Esophagus squamous epithelium (tissue), 5 donors: ENCODE measurements around the gene MINDY2. TPM values are rescaled to one million over a fixed set of nuclear protein-coding genes. Genes with fewer than 3 reads are reported as not detected.
"Not testable (repeated sequence)": the region's sequence is repeated elsewhere in the genome, so short reads cannot be mapped to it uniquely, and the experiment has no call there.

Experiments
- DNase-seq: peaks from one replicate; lab custom pipeline; 2025; lab: John Stamatoyannopoulos, UW
- H3K27ac ChIP-seq, 4 donors: fragments of 200-600 bp; sonication (generic); one replicate each; pipeline ENCODE4 v1.5.1; 2016 to 2019; ENCODE audit warnings: mild to moderate bottlenecking in 1 of 4
- H3K27me3 ChIP-seq, 4 donors: fragments of 200-600 bp; sonication (generic); 1 replicate in 3 of 4; 2 replicates in 1 of 4; pipeline versions ENCODE4 v1.5.1 to v1.6.0; 2017 to 2021; ENCODE audit warnings: antibody characterized with exemption in 1 of 4
- H3K36me3 ChIP-seq, 3 donors: fragments of 200-600 bp; sonication (generic); one replicate each; pipeline ENCODE4 v1.5.1; 2016 to 2019
- H3K4me1 ChIP-seq, 3 donors: fragments of 200-600 bp; sonication (generic); one replicate each; pipeline ENCODE4 v1.5.1; 2017 to 2019
- H3K4me3 ChIP-seq, 4 donors: fragments of 200-600 bp; sonication (generic); 1 replicate in 3 of 4; 2 replicates in 1 of 4; pipeline ENCODE4 v1.5.1; 2016 to 2019; ENCODE audit warnings: mild to moderate bottlenecking in 2 of 4, moderate library complexity in 1 of 4
- H3K9me3 ChIP-seq, 3 donors: fragments of 200-600 bp; sonication (generic); one replicate each; pipeline ENCODE4 v1.5.1; 2016 to 2019
- CTCF ChIP-seq, 6 experiments: fragments of 450-650 bp in 4 of 6; fragments of 200-600 bp in 2 of 6; sonication (generic) in 2 of 6; IDR thresholded peaks; one replicate each; pipeline ENCODE4 v1.5.1; 2016 to 2019; ENCODE audit warnings: antibody characterized with exemption in 6 of 6, mild to moderate bottlenecking in 4 of 6, moderate library complexity in 4 of 6
- POLR2A ChIP-seq, 4 donors: fragments of 450-650 bp; IDR thresholded peaks; one replicate each; pipeline ENCODE4 v1.6.1; 2017; ENCODE audit warnings: antibody characterized with exemption in 4 of 4, mild to moderate bottlenecking in 4 of 4, moderate library complexity in 3 of 4
- WGBS, 2 donors: methylation state at CpG; one replicate each; pipeline ENCODE4 v1.1.5; 2018; 5-methylcytosine and 5-hydroxymethylcytosine counted together
- intact Hi-C: fragments of 100-400 bp; cut with DNase I; formaldehyde crosslinking; loops from one replicate; pipeline ENCODE4 v1.15.0; 2022
- total RNA-seq, 4 donors: library from RNA; depleted of rRNA; stranded (reverse); fragments of >200 nt; gene quantifications; one replicate each; pipeline ENCODE4 v1.1.0, GENCODE V29; 2016
- donor health status: DM: yes; HTN: yes; CAD: no.

The MINDY2 gene
- total RNA-seq, 4 donors from 2014 or later: 9.1 to 17.0 (median 13.9) TPM

GRCh38 chr15:58877999-58878825 is 107.1 kb downstream of the MINDY2 start:
- no peak for TF ChIP-seq CTCF (IDR thresholded peaks at IDR 0.05)
- TF ChIP-seq POLR2A (IDR thresholded peaks at IDR 0.05): no peak
- H3K36me3 ChIP-seq: peaks cover 30 to 66% (median 37%) of the 10 kb centered on the region in 3 donors
- intact Hi-C loops: no loop called here
- WGBS, 2 donors: 95 to 97% methylated on average over 11 to 12 of the region's 12 CpGs
- no peaks in the 10 kb centered on the region for H3K27me3 ChIP-seq
- no peak overlapping the region for H3K27ac ChIP-seq
- no peak overlapping the region for H3K4me3 ChIP-seq
- H3K9me3 ChIP-seq: no peaks in the 10 kb centered on the region
- H3K4me1 ChIP-seq: no peaks in the 10 kb centered on the region
- no peak for DNase-seq

- Histone ChIP-seq H3K27ac (no peak overlapping the region), H3K9me3 (no peaks in the 10 kb centered on the region), H3K4me3 (no peak overlapping the region), H3K27me3 (no peaks in the 10 kb centered on the region), H3K36me3 (peaks cover 49 to 87% (median 53%) of the 10 kb centered on the region in 3 donors), H3K4me1 (no peaks in the 10 kb centered on the region)
- 70 to 88% methylated on average over 3 of the region's 3 CpGs for WGBS, 2 donors
- intact Hi-C loops: no loop called here
- no peak for DNase-seq
- TF ChIP-seq CTCF (IDR thresholded peaks at IDR 0.05): no peak
- TF ChIP-seq POLR2A (IDR thresholded peaks at IDR 0.05): no peak
These were observed 109.2 kb downstream of the MINDY2 start for GRCh38 chr15:58880320-58880719.

- no peak for DNase-seq
- no peak overlapping the region for H3K27ac ChIP-seq
- WGBS, 2 donors: 85 to 90% methylated on average over 4 of the region's 4 CpGs
- H3K4me3 ChIP-seq: no peak overlapping the region
- no peaks in the 10 kb centered on the region for H3K4me1 ChIP-seq
- intact Hi-C loops: no loop called here
- no peaks in the 10 kb centered on the region for H3K27me3 ChIP-seq
- TF ChIP-seq POLR2A (IDR thresholded peaks at IDR 0.05) (no peak), CTCF (IDR thresholded peaks at IDR 0.05) (no peak)
- no peaks in the 10 kb centered on the region for H3K9me3 ChIP-seq
- H3K36me3 ChIP-seq: peaks cover 55 to 100% (median 61%) of the 10 kb centered on the region in 3 donors
These were observed 111.1 kb downstream of the MINDY2 start for GRCh38 chr15:58882243-58882642.

- H3K27me3 ChIP-seq, H3K4me3 ChIP-seq, H3K9me3 ChIP-seq, H3K4me1 ChIP-seq, H3K27ac ChIP-seq, intact Hi-C loops, DNase-seq: not testable (repeated sequence)
- H3K36me3 ChIP-seq: peaks cover 45 to 100% (median 57%) of the 10 kb centered on the region in 3 donors
- WGBS, 2 donors: 75 to 87% methylated on average over 2 of the region's 3 CpGs
These were observed 112.8 kb downstream of the MINDY2 start for GRCh38 chr15:58883926-58884325.

GRCh38 chr15:58886921-58887320 is 115.8 kb downstream of the MINDY2 start:
- H3K36me3 ChIP-seq: peaks cover 35 to 100% (median 50%) of the 10 kb centered on the region in 3 donors
- H3K4me1 ChIP-seq: no peaks in the 10 kb centered on the region
- 89 to 98% methylated on average over 12 of the region's 12 CpGs for WGBS, 2 donors
- intact Hi-C loops: no loop called here
- H3K27me3 ChIP-seq: no peaks in the 10 kb centered on the region
- no peak overlapping the region for H3K27ac ChIP-seq
- DNase-seq: no peak
- no peak overlapping the region for H3K4me3 ChIP-seq
- TF ChIP-seq POLR2A (IDR thresholded peaks at IDR 0.05) (no peak), CTCF (IDR thresholded peaks at IDR 0.05) (no peak)
- H3K9me3 ChIP-seq: no peaks in the 10 kb centered on the region
